Astrocyte of the spinal cord (primary cell): ENCODE data around the gene MUC20.

ENCODE experiments used
- DNase-seq: peaks from one replicate; pipeline ENCODE4 v3.0.0; 2011; ENCODE audit warnings: low read depth, low spot score
- H3K4me3 ChIP-seq: 2 replicates; pipeline ENCODE4 v1.5.1; 2011; ENCODE audit warnings: low read depth, mild to moderate bottlenecking, low read length, moderate library complexity
- in situ Hi-C: cut with HindIII; loops from 2 replicates; pipeline ENCODE4 v1.10.0; 2017; ENCODE audit warnings: low sequenced_read_pairs
- TF ChIP-seq, protein P1 (sequence below): IDR thresholded peaks from 2 replicates; pipeline ENCODE4 v1.5.1; 2012; ENCODE audit warnings: low read depth, mild to moderate bottlenecking, low read length, inconsistent platforms

The MUC20 gene

DNA sequence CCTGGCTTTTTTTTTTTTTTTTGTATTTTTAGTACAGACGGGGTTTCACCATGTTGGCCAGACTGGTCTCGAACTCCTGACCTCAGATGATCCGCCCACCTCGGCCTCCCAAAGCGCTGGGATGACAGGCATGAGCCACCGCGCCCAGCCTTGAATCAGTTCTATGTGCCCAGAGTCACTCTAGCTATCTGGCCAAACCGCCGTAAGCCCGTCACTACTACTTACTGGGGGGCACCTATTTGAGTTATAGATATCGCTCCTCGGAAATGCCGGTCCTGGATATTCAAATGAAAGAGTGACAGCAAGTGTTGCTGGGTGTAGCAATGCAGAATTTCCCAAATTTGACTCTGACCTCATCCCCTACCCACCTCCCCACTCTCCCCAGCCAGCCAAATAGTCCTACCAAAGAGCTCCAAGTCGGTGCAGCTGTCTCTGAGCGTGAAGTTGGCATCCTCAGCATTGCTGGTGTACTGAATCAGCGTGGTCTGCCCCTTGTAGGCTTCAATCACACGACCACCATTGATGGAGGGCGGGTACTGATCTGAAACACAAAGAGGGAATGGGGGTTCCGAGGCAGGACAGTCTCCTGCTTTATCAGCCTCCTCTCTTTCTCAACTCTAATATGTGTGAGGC, 38.1 kb downstream of the MUC20 start:
- no peak overlapping the region for H3K4me3 ChIP-seq
- no peak for DNase-seq
- TF ChIP-seq, protein P1, sequence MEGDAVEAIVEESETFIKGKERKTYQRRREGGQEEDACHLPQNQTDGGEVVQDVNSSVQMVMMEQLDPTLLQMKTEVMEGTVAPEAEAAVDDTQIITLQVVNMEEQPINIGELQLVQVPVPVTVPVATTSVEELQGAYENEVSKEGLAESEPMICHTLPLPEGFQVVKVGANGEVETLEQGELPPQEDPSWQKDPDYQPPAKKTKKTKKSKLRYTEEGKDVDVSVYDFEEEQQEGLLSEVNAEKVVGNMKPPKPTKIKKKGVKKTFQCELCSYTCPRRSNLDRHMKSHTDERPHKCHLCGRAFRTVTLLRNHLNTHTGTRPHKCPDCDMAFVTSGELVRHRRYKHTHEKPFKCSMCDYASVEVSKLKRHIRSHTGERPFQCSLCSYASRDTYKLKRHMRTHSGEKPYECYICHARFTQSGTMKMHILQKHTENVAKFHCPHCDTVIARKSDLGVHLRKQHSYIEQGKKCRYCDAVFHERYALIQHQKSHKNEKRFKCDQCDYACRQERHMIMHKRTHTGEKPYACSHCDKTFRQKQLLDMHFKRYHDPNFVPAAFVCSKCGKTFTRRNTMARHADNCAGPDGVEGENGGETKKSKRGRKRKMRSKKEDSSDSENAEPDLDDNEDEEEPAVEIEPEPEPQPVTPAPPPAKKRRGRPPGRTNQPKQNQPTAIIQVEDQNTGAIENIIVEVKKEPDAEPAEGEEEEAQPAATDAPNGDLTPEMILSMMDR, result no peak
- in situ Hi-C loops, result no loop called here

DNA sequence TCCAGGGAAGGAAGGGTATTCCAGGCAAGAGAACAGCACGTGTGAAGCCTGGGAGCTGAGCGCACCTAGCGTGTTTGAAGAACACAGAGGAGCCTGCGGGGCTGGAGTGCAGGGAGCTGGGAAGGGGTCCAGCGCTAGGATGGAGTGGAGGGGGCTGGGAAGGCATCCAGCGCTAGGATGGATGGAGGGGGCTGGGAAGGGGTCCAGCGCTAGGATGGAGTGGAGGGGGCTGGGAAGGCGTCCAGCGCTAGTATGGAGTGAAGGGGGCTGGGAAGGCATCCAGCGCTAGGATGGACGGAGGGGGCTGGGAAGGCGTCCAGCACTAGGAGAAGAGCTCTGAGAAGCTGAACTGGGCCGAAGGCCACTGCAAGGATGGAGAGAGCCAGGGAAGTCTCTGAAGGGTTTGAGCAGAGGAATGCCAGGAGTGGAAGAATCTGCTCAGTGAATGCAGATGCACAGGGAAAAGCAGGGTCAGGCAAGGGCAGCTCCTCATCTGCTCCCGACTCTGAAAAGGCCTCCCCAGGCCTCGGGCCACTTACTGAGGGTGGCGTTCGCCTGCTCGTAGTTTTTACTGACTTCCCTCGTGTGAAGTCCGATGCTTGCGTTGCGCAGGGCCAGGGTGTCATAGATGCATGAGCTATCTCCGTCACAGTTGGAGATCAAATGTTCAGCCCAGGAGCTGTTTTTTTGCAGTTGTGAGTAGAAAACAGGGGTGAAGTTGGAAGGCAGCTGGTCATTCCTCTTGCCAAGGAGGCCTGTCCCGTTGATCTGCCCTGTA, 39.8 kb downstream of the MUC20 start:
- H3K4me3 ChIP-seq, result no peak overlapping the region
- TF ChIP-seq, protein P1, result no peak
- no peak for DNase-seq
- in situ Hi-C loops, result no loop called here

DNA sequence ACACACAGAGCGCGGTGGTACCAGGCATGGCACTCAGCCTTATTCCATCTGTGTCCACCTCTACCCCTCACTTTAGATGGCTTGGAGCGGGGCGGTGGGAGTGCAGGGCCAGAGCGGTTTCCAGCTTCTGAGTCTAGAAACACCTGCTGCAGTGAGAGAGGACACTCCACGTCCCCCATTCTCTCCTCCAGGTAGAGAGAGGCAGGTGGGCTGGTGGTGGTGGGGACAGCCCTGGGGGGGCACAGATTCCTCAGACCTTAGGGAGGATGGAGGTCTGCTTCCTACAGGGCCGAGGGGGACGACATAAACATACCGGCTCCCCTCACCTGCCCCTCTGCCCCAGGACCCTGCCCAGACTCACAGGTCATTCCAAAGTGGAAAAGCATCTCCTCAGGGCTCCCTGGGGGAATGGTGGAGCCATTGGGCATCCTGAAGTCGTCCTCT, 40.4 kb downstream of the MUC20 start:
- in situ Hi-C loops, result no loop called here
- H3K4me3 ChIP-seq, result no peak overlapping the region
- DNase-seq, result no peak
- TF ChIP-seq, protein P1, result no peak

DNA sequence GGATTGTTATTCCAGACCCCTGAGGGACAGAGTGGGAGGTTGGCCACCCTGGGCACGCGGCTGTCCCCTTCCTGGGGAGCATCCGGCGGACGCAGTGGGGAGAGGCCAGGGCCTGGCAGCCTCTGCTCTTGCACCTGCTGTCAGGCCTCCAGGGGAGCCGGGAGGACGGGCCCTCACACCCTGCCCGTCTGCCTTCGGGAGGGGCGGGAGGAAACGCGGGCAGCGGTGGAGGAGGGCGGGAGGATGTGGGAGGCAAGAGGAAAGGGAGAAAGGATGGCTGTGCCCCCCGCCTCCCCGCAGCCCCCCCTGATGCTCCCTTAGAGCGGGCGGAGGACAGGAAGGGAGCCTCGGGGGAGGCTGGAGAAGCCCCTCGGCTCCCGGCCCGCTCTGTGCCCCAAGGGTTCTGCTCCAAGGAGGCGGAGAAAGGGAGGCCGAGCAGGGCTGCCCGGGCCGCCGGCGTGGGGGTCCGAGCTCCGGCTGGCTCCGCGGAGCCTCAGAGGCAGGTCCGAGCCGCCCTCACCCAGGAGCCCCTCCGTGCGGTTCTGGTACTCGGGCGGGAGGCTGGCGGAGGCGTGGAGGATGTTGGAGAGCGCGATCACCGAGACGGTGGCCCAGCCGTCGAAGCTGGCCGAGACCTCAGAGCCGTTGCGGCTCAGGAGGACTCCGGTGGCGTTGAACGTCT, 40.9 kb downstream of the MUC20 start:
- H3K4me3 ChIP-seq, result no peak overlapping the region
- in situ Hi-C loops, result no loop called here

DNA sequence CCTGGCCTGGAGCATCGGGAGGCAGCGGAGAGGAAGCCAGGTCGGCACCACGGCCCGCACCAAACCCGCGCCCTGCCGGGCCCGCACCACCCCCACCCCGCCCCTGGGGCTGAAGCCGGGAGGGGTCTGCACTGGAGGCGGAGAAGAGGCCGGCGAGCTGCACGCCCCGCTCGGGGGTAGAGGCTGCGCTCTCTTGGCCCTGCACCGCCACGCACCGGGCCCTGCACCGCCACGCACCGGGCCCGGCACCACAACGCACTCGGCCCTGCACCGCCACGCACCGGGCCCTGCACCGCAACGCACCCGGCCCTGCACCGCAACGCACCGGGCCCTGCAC, 41.4 kb downstream of the MUC20 start:
- no peak overlapping the region for H3K4me3 ChIP-seq
- TF ChIP-seq, protein P1, result no peak
- DNase-seq, result no peak
- in situ Hi-C loops, result no loop called here

More for the DNA sequence above, 40.9 kb downstream of the MUC20 start:
- DNase-seq, result no peak
- TF ChIP-seq, protein P1, result no peak

DNA sequence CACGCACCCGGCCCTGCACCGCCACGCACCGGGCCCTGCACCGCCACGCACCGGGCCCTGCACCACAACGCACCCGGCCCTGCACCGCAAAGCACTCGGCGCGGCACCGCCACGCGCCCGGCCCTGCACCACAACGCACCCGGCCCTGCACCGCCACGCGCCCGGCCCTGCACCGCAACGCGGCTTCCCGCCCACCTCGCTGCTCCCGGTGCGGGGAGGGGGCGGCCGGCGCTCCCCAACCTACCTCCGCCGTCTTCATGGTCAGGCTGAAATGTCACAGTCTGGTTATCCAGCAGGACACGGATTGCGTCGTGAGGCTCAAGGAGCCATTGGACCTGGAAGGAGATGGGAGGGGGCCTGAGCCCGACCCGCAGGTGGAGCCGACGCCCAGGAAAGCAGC, 41.8 kb downstream of the MUC20 start:
- TF ChIP-seq, protein P1, result no peak
- H3K4me3 ChIP-seq, result no peak overlapping the region
- DNase-seq, result no peak
- in situ Hi-C loops, result no loop called here
